GM18505 (cell line): Measurements from ENCODE around the gene UGT1A6.

ENCODE experiments used
- ATAC-seq: cut with Tn5 transposase; IDR thresholded peaks from one replicate; pipeline ENCODE4 v1.9.1; 2021; ENCODE audit not compliant: unreplicated experiment
- POLR2A ChIP-seq: IDR thresholded peaks from 4 replicates; pipeline ENCODE4 v1.6.1; 2011; ENCODE audit warnings: borderline replicate concordance; ENCODE audit not compliant: insufficient read depth, insufficient read length; ENCODE audit errors: extremely low read depth

The UGT1A6 gene

DNA sequence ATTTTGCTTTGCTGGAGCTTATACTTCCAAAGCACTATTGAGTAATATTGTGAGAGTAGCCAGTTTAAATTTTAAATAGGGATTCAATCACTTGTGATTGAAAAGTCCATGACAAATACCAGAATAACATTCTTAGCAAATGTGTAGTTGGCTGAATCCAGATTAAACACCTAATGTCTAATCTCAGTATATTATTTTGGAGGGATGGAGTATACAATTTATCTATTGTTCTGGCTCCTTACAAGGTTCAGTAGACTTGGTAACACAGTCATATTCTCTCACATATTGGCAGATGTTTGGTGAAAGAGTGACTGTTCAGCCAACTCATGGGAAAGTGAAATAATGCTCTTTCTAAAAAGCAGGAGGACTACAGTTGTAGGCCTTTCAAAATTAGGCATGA is 18.8 kb upstream of the UGT1A6 start:
- ATAC-seq, result no peak
- no peak for TF ChIP-seq POLR2A

DNA sequence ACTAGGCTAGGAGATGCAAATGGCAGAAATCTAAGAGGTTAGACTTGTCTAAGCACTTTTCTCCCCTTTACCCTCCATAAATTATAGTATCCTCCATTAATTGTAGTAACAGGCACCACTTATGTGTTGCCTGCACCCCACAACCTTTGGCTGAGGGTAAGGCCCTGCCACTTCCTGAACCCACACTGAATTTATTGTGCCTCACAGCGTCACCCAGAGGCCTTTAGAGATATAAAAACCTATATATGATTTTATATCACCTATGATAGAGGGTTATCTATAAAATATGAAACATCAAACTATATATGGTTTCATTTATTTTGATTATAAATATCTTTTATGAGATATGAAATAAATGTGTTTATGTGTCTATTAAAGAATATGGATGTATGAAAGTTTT is 18.4 kb upstream of the UGT1A6 start:
- no peak for ATAC-seq
- no peak for TF ChIP-seq POLR2A

DNA sequence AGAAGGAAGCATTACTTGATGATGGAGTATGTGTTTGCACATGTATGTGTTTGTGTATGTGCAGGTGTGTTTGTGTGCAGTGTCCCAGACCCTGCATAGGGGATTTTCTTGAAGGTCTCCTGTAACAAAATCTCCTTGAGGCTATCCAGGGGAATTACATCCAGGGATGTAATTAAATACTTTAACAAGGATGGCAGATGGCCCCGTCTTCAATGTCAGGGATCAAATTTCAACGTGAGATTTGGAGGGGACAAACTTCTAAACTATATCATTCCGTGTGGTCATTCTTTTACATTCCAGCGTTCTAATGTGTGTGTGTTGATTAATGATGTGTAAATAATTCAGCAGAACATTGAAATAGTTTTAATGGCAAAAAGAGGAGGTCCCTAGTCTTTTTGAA is 17.7 kb upstream of the UGT1A6 start:
- ATAC-seq, result no peak
- no peak for TF ChIP-seq POLR2A

GRCh38 chr2:233676046-233676445 is 16.6 kb upstream of the UGT1A6 start:
- no peak for ATAC-seq
- TF ChIP-seq POLR2A, result no peak

DNA sequence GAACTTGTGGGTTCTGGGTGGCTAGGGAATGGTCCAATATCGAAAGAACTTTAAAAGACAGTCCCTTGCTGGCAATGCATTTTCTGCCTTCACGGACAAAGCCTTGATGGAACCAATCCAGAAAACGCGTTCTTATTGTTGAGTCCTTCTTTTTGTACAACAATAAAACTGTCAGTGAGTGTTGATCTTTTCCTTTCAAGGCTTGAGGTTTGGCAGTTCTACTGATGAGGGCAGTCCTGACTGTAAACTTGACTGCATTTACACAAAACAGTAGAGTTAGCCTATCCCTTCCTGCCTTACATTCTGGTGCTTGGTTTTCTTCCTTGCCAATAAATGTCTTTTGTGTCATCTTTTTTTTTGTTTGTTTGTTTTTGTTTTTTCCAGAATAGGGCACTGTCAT is 13.5 kb upstream of the UGT1A6 start:
- TF ChIP-seq POLR2A, result no peak
- no peak for ATAC-seq

- TF ChIP-seq POLR2A, result no peak
- ATAC-seq, result no peak
Observed at GRCh38 chr2:233680361-233681045, 12.2 kb upstream of the UGT1A6 start.

- TF ChIP-seq POLR2A, result no peak
- ATAC-seq, result no peak
Observed at GRCh38 chr2:233681521-233682099, 11.1 kb upstream of the UGT1A6 start, which contains the start of gene UGT1A7. Gene UGT1A7 (plus strand): TSS chr2:233681901. CDS start chr2:233681938, 37 bp downstream.

GRCh38 chr2:233684640-233685039 is 8.1 kb upstream of the UGT1A6 start:
- no peak for TF ChIP-seq POLR2A
- no peak for ATAC-seq

GRCh38 chr2:233686928-233687327 is 5.8 kb upstream of the UGT1A6 start:
- ATAC-seq, result no peak
- TF ChIP-seq POLR2A, result no peak

- no peak for TF ChIP-seq POLR2A
Observed at GRCh38 chr2:233688341-233688740, 4.3 kb upstream of the UGT1A6 start.

GRCh38 chr2:233689031-233689430 is 3.7 kb upstream of the UGT1A6 start:
- TF ChIP-seq POLR2A, result no peak
- no peak for ATAC-seq

More at GRCh38 chr2:233688341-233688740, 4.3 kb upstream of the UGT1A6 start:
- no peak for ATAC-seq

DNA sequence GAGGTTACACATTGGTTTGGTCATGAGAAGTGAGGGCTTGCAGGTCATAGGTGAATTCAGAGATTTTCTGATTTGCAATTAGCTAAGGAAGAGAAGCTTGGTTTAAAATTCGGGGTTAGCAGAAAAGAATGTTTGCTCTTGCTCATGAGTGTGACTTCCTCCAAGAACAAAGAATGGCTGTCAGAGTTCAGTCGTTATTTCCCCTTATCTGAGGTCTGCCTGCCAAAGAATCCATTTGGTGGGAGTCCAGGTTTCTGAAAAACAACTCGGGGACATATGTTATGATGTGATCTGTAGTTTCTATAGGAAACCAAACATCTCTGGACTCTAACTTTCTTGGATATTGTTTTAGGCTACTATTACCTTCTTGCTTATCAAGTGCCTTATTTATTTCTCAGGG is 3.2 kb upstream of the UGT1A6 start:
- no peak for ATAC-seq
- TF ChIP-seq POLR2A, result no peak

DNA sequence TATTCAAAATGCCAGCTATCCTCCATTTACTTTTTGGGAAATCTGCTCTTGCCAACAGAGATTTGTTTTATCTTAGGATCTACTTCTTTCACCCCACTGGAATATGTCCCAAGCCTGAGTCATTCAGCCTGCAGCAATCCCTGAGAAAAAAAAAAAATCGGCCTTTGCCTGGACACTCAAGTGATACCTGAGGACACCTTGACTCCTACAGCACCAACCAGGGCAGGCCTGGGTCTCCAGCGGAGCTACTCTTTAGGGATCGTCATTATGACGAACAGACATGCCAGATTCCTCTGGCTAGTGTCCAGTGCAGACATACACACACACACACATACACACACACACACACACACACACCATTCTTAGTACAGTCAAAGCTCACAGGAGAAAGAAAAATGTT is 2.2 kb upstream of the UGT1A6 start:
- ATAC-seq, result no peak
- TF ChIP-seq POLR2A, result no peak
